ENCODE data around the gene HAPLN3. TPM values are rescaled to one million over a fixed set of nuclear protein-coding genes. Genes with fewer than 3 reads are reported as not detected.

HAPLN3 gene
- polyA plus RNA-seq, 2 of the 4 experiments (the other 2 are of a cell fraction), result 8.5 to 39.7 TPM

- no peaks in the 10 kb centered on the region for H3K4me1 ChIP-seq
- H3K9me3 ChIP-seq, result no peaks in the 10 kb centered on the region
- H3K4me3 ChIP-seq, result no peak overlapping the region
- FAIRE-seq (no peak), ATAC-seq (no peak), DNase-seq (ENCODE audit: low read depth in 1 of 2, low spot score in 1 of 2) (no peak)
- no peak overlapping the region for H3K27ac ChIP-seq
- CTCF ChIA-PET, result interaction anchor here (0.9 to 7.8 kb wide), 8 partner anchors 7 to 334 kb away, joined by 3 to 71 read pairs (median 11); no protein-coding TSS in a partner anchor
- TF ChIP-seq SREBF2 (IDR thresholded peaks at IDR 0.05) (no peak), RNF2 (IDR thresholded peaks at IDR 0.05; ENCODE audit: borderline replicate concordance, low read depth) (no peak), CTCF (IDR thresholded peaks at IDR 0.05) (no peak), E2F6 (IDR thresholded peaks at IDR 0.05; ENCODE audit: borderline replicate concordance, low read depth) (no peak), JUN (IDR thresholded peaks at IDR 0.05) (no peak), JUNB (IDR thresholded peaks at IDR 0.05) (no peak), MAFK (IDR thresholded peaks at IDR 0.05; ENCODE audit: partially characterized antibody) (no peak), CHD4 (IDR thresholded peaks at IDR 0.05; ENCODE audit: borderline replicate concordance) (no peak), MAZ (IDR thresholded peaks at IDR 0.05; ENCODE audit: borderline replicate concordance, low read depth, low read length) (no peak), GATA3 (IDR thresholded peaks at IDR 0.05; ENCODE audit: borderline replicate concordance) (no peak), ZSCAN20 (CRISPR knock-in tag; IDR thresholded peaks at IDR 0.05) (no peak), KDM1A (IDR thresholded peaks at IDR 0.05; ENCODE audit: low read depth) (no peak), ATOH8 (CRISPR knock-in tag; IDR thresholded peaks at IDR 0.05; ENCODE audit: low read depth) (no peak), TFCP2L1 (CRISPR knock-in tag; IDR thresholded peaks at IDR 0.05) (no peak)
- POLR2A ChIA-PET, result no interaction called here
- WGBS (ENCODE audit: missing lambda C conversion rate), result 48% methylated on average over 9 of the region's 9 CpGs
- no peak overlapping the region for H3K4me2 ChIP-seq
Observed at GRCh38 chr15:88872706-88873105, 22.6 kb downstream of the HAPLN3 start.

- no peaks in the 10 kb centered on the region for H3K9me3 ChIP-seq
- CTCF ChIA-PET, result interaction anchor here (0.8 to 7.8 kb wide), 10 partner anchors 7 to 335 kb away, joined by 3 to 71 read pairs (median 4); no protein-coding TSS in a partner anchor
- TF ChIP-seq ESRRA (IDR thresholded peaks at IDR 0.05; ENCODE audit: borderline replicate concordance, low read length), result no peak
- TF ChIP-seq CHD4 (IDR thresholded peaks at IDR 0.05; ENCODE audit: borderline replicate concordance), result no peak
- TF ChIP-seq EP300 (IDR thresholded peaks at IDR 0.05), result no peak
- no peak for TF ChIP-seq CBX2 (IDR thresholded peaks at IDR 0.05; ENCODE audit: borderline replicate concordance, low read depth)
- TF ChIP-seq TP53 (CRISPR knock-in tag; IDR thresholded peaks at IDR 0.05), result no peak
- TF ChIP-seq FOSB (CRISPR knock-in tag; IDR thresholded peaks at IDR 0.05), result no peak
- no peak overlapping the region for H3K27ac ChIP-seq
- DNase-seq (ENCODE audit: low read depth in 1 of 2, low spot score in 1 of 2) (no peak), ATAC-seq (no peak; a peak in 1 of 6 replicates), FAIRE-seq (no peak)
- POLR2A ChIA-PET, result no interaction called here
- no peak overlapping the region for H3K4me3 ChIP-seq
- WGBS (ENCODE audit: missing lambda C conversion rate), result 34% methylated on average over 6 of the region's 6 CpGs
- no peaks in the 10 kb centered on the region for H3K4me1 ChIP-seq
- H3K4me2 ChIP-seq, result no peak overlapping the region
Observed at GRCh38 chr15:88872106-88872505, 23.2 kb downstream of the HAPLN3 start.

- Histone ChIP-seq H3K27ac (no peak overlapping the region), H3K4me3 (no peak overlapping the region), H3K4me1 (no peaks in the 10 kb centered on the region), H3K9me3 (no peaks in the 10 kb centered on the region), H3K4me2 (no peak overlapping the region)
- DNase-seq (ENCODE audit: low read depth in 1 of 2, low spot score in 1 of 2), result no peak
- WGBS (ENCODE audit: missing lambda C conversion rate), result 78% methylated on average over 14 of the region's 14 CpGs
- TF ChIP-seq ATOH8 (CRISPR knock-in tag; IDR thresholded peaks at IDR 0.05; ENCODE audit: low read depth), result no peak
- TF ChIP-seq GATA3 (IDR thresholded peaks at IDR 0.05; ENCODE audit: borderline replicate concordance), result no peak
- no peak for TF ChIP-seq MAFK (IDR thresholded peaks at IDR 0.05; ENCODE audit: partially characterized antibody)
- TF ChIP-seq REST (IDR thresholded peaks at IDR 0.05), result no peak
- no peak for TF ChIP-seq HDAC2 (IDR thresholded peaks at IDR 0.05)
- no peak for TF ChIP-seq MYC (IDR thresholded peaks at IDR 0.05; ENCODE audit: borderline replicate concordance, low read length)
- TF ChIP-seq KDM5A (IDR thresholded peaks at IDR 0.05), result no peak
- no peak for ATAC-seq
- CTCF ChIA-PET, result interaction anchor here (0.5 to 7.8 kb wide), 9 partner anchors 8 to 336 kb away, joined by 3 to 71 read pairs (median 6); no protein-coding TSS in a partner anchor
- POLR2A ChIA-PET, result no interaction called here
- no peak for FAIRE-seq
Observed at GRCh38 chr15:88871313-88871712, 24.0 kb downstream of the HAPLN3 start.

Measured in A549 (cell line).